GM12875 (cell line): Measurements from ENCODE around the gene TRIP6.
"Not testable (repeated sequence)": the region's sequence is repeated elsewhere in the genome, so short reads cannot be mapped to it uniquely, and the experiment has no call there.

Experiments
- H3K4me3 ChIP-seq: one replicate; pipeline ENCODE4 v1.5.1; 2011; ENCODE audit warnings: low read depth, low read length, control low read depth
- TF ChIP-seq, protein P1 (sequence below): IDR thresholded peaks from 2 replicates; pipeline ENCODE4 v1.5.1; 2011; ENCODE audit warnings: low read depth, mild to moderate bottlenecking, control low read depth, inconsistent platforms, low read length, moderate library complexity, borderline replicate concordance; ENCODE audit not compliant: insufficient read depth

TRIP6 gene

DNA sequence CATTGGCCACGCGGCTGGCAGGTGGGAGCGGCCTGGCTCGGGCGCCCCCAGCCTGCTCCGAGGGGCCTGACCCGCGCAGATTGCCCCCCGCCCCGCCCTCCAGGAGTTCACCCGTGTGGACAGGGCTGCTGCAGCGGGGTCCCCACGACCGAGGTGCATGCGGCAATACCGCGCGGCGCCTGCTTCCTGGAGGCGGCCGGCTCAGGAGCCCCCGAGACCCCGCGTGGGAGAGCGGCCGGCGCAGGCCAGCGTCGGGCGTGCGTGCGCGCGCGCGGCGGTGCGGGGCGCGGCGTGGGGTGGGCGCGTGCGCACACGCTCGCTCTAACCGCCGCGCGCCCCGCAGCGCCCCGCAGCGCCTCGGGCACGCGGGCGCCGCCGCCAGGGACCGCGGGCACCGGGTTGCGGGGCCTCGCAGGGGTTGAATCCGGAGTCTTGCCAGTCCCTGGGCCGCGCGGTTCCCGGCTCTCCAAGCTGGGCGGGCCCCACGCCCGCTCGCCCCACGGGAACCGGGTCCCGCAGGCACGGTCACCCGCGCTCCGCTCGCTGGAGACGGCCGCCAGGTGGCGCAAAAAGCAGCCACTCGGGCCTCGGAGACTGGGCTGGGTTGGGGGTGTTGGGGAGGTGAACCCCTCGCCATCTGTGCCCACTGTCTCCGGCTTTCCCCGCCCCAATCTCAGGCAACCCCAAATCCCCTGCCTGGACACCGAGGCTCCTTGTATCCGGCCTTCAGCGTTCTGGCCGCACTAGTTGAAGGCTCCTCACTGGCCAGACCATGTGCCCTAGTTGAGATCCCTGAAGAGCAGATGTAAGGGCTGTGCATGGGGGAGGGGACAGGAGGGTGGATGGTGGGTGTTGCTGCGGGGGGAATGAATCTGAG lies 29.8 kb downstream of the TRIP6 start:
- H3K4me3 ChIP-seq, result no peak overlapping the region

DNA sequence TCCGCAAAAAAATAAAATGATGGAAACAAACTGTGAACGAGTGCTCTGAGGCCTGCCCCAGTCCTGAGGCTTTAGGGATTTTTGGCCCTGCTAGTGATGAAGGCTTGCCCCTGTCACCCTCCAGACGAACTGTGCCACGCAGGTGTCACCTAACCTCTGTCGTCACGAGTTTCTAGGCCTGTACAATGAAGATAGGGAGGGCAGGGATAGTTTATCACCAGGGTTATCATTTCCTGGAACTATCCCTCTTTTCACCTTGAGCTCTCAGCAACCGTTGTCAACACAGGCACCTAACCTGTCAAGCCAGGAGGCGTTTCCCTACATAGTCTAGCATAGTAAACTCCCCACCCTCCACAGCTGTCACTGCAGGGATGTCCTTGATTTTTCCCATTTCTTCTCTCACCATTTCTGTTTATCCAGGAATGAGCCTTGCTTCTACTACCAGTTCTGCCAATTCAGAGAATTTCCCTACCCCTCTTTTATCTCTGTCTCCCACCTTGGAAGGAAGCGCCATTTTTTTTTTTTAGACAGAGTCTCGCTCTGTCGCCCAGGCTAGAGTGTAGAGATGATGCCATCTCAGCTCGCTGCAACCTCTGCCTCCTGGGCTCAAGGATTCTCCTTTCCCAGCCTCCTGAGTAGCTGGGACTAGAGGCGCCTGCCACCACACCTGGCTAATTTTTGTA lies 30.7 kb downstream of the TRIP6 start:
- H3K4me3 ChIP-seq, result no peak overlapping the region
- TF ChIP-seq, protein P1, sequence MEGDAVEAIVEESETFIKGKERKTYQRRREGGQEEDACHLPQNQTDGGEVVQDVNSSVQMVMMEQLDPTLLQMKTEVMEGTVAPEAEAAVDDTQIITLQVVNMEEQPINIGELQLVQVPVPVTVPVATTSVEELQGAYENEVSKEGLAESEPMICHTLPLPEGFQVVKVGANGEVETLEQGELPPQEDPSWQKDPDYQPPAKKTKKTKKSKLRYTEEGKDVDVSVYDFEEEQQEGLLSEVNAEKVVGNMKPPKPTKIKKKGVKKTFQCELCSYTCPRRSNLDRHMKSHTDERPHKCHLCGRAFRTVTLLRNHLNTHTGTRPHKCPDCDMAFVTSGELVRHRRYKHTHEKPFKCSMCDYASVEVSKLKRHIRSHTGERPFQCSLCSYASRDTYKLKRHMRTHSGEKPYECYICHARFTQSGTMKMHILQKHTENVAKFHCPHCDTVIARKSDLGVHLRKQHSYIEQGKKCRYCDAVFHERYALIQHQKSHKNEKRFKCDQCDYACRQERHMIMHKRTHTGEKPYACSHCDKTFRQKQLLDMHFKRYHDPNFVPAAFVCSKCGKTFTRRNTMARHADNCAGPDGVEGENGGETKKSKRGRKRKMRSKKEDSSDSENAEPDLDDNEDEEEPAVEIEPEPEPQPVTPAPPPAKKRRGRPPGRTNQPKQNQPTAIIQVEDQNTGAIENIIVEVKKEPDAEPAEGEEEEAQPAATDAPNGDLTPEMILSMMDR, result no peak

More for the DNA sequence above, 29.8 kb downstream of the TRIP6 start:
- TF ChIP-seq, protein P1, result peak; percentile 86

DNA sequence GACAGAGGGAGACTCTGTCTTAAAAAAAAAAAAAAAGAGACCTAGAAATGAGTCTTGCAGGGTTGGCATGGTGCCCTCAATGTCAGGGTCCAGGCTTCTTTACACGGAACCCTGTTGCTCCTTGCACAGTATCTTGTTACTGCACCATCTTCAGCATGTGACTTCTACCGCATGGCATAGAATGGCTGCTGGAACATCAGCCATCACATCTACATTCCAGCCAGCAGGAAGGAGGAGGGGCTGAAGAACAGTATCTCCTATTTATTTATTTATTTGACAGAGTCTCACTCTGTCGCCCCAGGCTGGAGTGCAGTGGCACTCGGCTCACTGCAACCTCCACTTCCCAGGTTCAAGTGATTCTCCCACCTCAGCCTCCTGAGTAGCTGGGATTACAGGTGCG lies 32.2 kb downstream of the TRIP6 start:
- no peak overlapping the region for H3K4me3 ChIP-seq
- TF ChIP-seq, protein P1, result no peak

DNA sequence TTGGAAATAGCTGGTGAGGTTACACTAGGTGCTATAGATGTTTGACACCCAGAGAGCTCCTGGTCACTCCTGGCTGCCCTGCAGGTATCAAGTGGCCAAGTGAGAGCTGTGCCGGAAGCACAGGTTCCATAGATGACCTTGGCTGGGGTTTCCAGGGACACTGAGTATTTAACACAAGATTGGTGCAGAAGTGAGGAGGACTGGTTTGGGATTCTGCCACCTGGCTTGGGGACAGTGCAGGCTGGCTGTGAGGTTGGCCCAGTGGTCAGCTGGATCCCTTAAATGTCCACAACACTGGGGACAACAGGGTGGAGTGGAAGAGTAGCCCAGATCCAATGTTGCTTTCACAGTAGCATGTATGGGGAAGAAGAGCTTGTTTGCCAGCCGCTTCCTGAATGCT lies 33.8 kb downstream of the TRIP6 start:
- TF ChIP-seq, protein P1, result no peak
- no peak overlapping the region for H3K4me3 ChIP-seq

DNA sequence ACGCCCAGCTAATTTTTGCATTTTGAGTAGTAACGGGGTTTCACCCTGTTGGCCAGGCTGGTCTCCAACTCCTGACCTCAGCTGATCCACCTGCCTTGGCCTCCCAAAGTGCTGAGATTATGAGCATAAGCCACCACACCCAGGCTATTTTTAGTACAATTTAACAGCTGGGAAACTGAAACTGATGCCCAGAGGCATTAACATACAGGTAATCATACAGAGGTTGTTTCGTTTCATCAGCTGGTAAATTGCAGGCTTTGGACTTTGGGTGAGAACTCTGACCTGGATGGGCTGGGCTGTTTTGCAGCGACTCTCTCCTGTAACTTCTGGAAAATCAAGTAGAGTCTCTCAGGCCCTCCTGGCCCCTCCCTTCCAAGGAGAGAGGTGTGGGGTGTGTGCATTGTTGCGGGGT lies 34.7 kb downstream of the TRIP6 start:
- TF ChIP-seq, protein P1, result no peak
- H3K4me3 ChIP-seq, result no peak overlapping the region

DNA sequence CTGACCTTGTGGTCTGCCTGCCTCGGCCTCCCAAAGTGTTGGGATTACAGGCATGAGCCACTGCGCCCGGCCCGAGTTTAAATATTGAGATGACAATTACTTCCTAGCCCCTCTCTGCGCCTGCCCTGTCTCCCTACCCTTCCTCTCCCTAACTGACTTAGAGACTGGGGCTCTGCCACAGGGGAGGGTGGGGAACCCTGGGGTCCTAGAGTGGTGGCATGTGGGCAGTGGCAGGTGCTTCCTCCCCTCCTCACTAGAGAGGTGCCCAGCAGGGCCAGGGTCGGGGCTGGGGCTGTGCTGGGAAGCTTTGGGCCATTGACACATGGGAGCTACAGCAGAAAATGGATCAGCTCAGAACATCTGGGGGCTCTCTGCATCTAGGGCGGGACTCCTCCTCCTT lies 35.5 kb downstream of the TRIP6 start:
- TF ChIP-seq, protein P1, result no peak
- no peak overlapping the region for H3K4me3 ChIP-seq

DNA sequence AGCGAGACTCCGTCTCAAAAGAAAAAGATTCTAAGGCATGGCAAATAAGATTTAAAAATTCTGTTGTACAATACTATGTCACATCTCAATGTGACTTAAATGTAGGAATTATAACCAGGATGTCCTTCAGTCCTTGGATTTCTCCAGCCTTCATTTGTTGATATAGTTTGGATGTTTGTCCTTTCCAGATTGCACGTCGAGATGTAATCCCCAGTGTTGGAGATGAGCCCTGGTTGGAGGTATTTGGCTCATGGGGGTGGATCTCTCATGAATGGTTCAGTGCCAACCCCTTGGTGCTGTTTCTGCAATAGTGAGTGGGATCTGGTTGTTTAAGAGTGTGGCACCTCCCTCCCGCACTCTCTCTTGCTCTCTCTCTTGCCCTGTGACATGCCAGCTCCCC lies 41.3 kb downstream of the TRIP6 start:
- H3K4me3 ChIP-seq, result no peak overlapping the region
- TF ChIP-seq, protein P1, result no peak

DNA sequence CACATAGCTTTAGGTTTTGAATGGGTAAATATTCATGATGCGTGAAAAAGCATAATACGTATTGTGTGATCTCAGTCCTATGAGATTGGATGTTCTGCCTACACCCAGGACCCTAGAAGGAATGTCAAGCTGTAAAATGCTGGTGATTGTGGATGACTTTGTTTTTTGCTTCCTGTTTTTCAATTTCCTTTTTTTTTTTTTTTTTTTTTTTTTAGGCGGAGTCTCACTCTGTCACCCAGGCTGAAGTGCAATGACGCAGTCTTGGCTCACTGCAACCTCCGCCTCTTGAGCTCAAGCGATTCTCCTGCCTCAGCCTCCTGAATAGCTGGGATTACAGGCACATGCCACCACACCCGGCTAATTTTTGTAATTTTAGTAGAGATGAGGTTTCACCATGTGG lies 43.3 kb downstream of the TRIP6 start:
- not testable (repeated sequence) for H3K4me3 ChIP-seq
